H9 (cell line): ENCODE data around the gene CASQ1. TPM values are rescaled to one million over a fixed set of nuclear protein-coding genes. Genes with fewer than 3 reads are reported as not detected.
A peak's percentile ranks its signal among the peaks of the same experiment; 100 is the strongest.

Source experiments
- DNase-seq: peaks from one replicate; pipeline ENCODE4 v3.0.0-alpha.2; 2017
- H2AFZ ChIP-seq: one replicate; pipeline ENCODE4 v1.6.1; 2013; ENCODE audit warnings: mild to moderate bottlenecking, low read length, control low read depth, moderate library complexity
- H2AK5ac ChIP-seq: 2 replicates; pipeline ENCODE4 v1.6.1; 2013; ENCODE audit warnings: low read length, control low read depth, mixed read lengths; ENCODE audit not compliant: insufficient read length
- H2BK120ac ChIP-seq: one replicate; pipeline ENCODE4 v1.6.1; 2013; ENCODE audit warnings: low read depth, mild to moderate bottlenecking, low read length, control low read depth, inconsistent platforms; ENCODE audit not compliant: poor library complexity, severe bottlenecking
- H2BK12ac ChIP-seq: 2 replicates; pipeline ENCODE4 v1.6.1; 2013; ENCODE audit warnings: low read length, control low read depth, mixed read lengths, low read depth; ENCODE audit not compliant: insufficient read length
- H2BK15ac ChIP-seq: 2 replicates; pipeline ENCODE4 v1.6.1; 2013; ENCODE audit warnings: low read depth, low read length, control low read depth
- H2BK20ac ChIP-seq: one replicate; pipeline ENCODE4 v1.6.1; 2013; ENCODE audit warnings: low read depth, mild to moderate bottlenecking, low read length, control low read depth, inconsistent platforms; ENCODE audit not compliant: poor library complexity, severe bottlenecking
- H2BK5ac ChIP-seq: 2 replicates; pipeline ENCODE4 v1.6.1; 2013; ENCODE audit warnings: low read length, control low read depth, mixed read lengths; ENCODE audit not compliant: insufficient read length
- H3K14ac ChIP-seq: 2 replicates; pipeline ENCODE4 v1.6.1; 2013; ENCODE audit warnings: low read length, control low read depth; ENCODE audit not compliant: insufficient read depth
- H3K18ac ChIP-seq: 2 replicates; pipeline ENCODE4 v1.6.1; 2013; ENCODE audit warnings: low read depth, mild to moderate bottlenecking, mixed read lengths, low read length, control low read depth; ENCODE audit not compliant: insufficient read length
- H3K23ac ChIP-seq: 2 replicates; pipeline ENCODE4 v1.6.1; 2013; ENCODE audit warnings: low read length, control low read depth, mixed read lengths, low read depth; ENCODE audit not compliant: insufficient read length
- H3K23me2 ChIP-seq: 2 replicates; pipeline ENCODE4 v1.6.1; 2013; ENCODE audit warnings: low read depth, mild to moderate bottlenecking, mixed read lengths, low read length, control low read depth; ENCODE audit not compliant: insufficient read length, poor library complexity, severe bottlenecking
- H3K27ac ChIP-seq: 2 replicates; pipeline ENCODE4 v1.5.1; 2013; ENCODE audit warnings: low read length, control low read depth, mixed read lengths, low read depth; ENCODE audit not compliant: insufficient read length
- H3K27me3 ChIP-seq: 2 replicates; pipeline ENCODE4 v1.6.1; 2013; ENCODE audit warnings: low read length, control low read depth, inconsistent platforms; ENCODE audit not compliant: insufficient read depth
- H3K4ac ChIP-seq: 2 replicates; pipeline ENCODE4 v1.6.1; 2013; ENCODE audit warnings: low read depth, mild to moderate bottlenecking, control low read depth, inconsistent platforms, low read length, moderate library complexity
- H3K4me1 ChIP-seq: 2 replicates; pipeline ENCODE4 v1.6.1; 2013; ENCODE audit warnings: low read length, control low read depth, inconsistent platforms; ENCODE audit not compliant: insufficient read depth
- H3K4me2 ChIP-seq: 2 replicates; pipeline ENCODE4 v1.6.1; 2013; ENCODE audit warnings: low read length, control low read depth, mixed read lengths; ENCODE audit not compliant: insufficient read length, insufficient read depth
- H3K56ac ChIP-seq: 2 replicates; pipeline ENCODE4 v1.6.1; 2013; ENCODE audit warnings: low read depth, mild to moderate bottlenecking, mixed read lengths, low read length, control low read depth; ENCODE audit not compliant: insufficient read length
- H3K79me1 ChIP-seq: 2 replicates; pipeline ENCODE4 v1.6.1; 2013; ENCODE audit warnings: low read depth, mild to moderate bottlenecking, moderate library complexity, low read length, control low read depth, inconsistent platforms; ENCODE audit not compliant: insufficient read depth, poor library complexity, severe bottlenecking
- H3K79me2 ChIP-seq: 2 replicates; pipeline ENCODE4 v1.6.1; 2013; ENCODE audit warnings: low read length, control low read depth, inconsistent platforms; ENCODE audit not compliant: insufficient read depth
- H3K9ac ChIP-seq: 2 replicates; pipeline ENCODE4 v1.6.1; 2013; ENCODE audit warnings: low read length, control low read depth, mixed read lengths; ENCODE audit not compliant: insufficient read length; ENCODE audit errors: extremely low read depth
- H3K9me3 ChIP-seq: one replicate; pipeline ENCODE4 v1.6.1; 2013; ENCODE audit warnings: low read depth, low read length, inconsistent platforms; ENCODE audit not compliant: control insufficient read depth
- H3T11ph ChIP-seq: one replicate; pipeline ENCODE4 v1.6.1; 2013; ENCODE audit warnings: mild to moderate bottlenecking, low read length, control low read depth, inconsistent platforms
- H4K20me1 ChIP-seq: one replicate; pipeline ENCODE4 v1.6.1; 2013; ENCODE audit not compliant: control insufficient read depth, insufficient read length, insufficient read depth
- H4K5ac ChIP-seq: 2 replicates; pipeline ENCODE4 v1.6.1; 2013; ENCODE audit warnings: low read depth, mild to moderate bottlenecking, mixed read lengths, low read length, control low read depth; ENCODE audit not compliant: insufficient read length
- H4K8ac ChIP-seq: replicated peaks from 2 replicates; pipeline ENCODE4 v1.6.1; 2013; ENCODE audit warnings: low read length, control low read depth, mixed read lengths, low read depth; ENCODE audit not compliant: insufficient read length
- H4K91ac ChIP-seq: 2 replicates; pipeline ENCODE4 v1.6.1; 2013; ENCODE audit warnings: low read depth, mild to moderate bottlenecking, moderate library complexity, mixed read lengths, low read length, control low read depth; ENCODE audit not compliant: insufficient read length
- H3K27ac Mint-ChIP-seq, 3 experiments: 2 replicates in 2 of 3; 3 replicates in 1 of 3; pipeline ENCODE4 v1.8.0; 2020 to 2021; ENCODE audit warnings: mixed read lengths in 3 of 3, mild to moderate bottlenecking in 1 of 3, moderate library complexity in 1 of 3
- H3K27me3 Mint-ChIP-seq: 2 replicates; pipeline ENCODE4 v1.8.0; 2021; ENCODE audit warnings: low read depth, mild to moderate bottlenecking, moderate library complexity, mixed read lengths
- H3K36me3 Mint-ChIP-seq, 3 experiments: 2 replicates in 2 of 3; 3 replicates in 1 of 3; pipeline ENCODE4 v1.8.0; 2020 to 2021; ENCODE audit warnings: low read depth in 3 of 3, mixed read lengths in 3 of 3; ENCODE audit not compliant: insufficient read depth in 1 of 3
- H3K4me1 Mint-ChIP-seq, 2 experiments: 2 replicates each; pipeline ENCODE4 v1.8.0; 2020; ENCODE audit warnings: mixed read lengths in 2 of 2
- H3K4me3 Mint-ChIP-seq, 2 experiments: 2 replicates in 1 of 2; 3 replicates in 1 of 2; pipeline ENCODE4 v1.8.0; 2020 to 2021; ENCODE audit warnings: mild to moderate bottlenecking in 2 of 2, mixed read lengths in 2 of 2, moderate library complexity in 1 of 2
- H3K9me3 Mint-ChIP-seq, 2 experiments: 2 replicates in 1 of 2; 3 replicates in 1 of 2; pipeline ENCODE4 v1.8.0; 2020; ENCODE audit warnings: mild to moderate bottlenecking in 2 of 2, mixed read lengths in 2 of 2, moderate library complexity in 1 of 2
- CTCF ChIP-seq: fragments of 200-600 bp; sonication (generic); conservative IDR thresholded peaks from 3 replicates; pipeline ENCODE4 v1.8.0; 2021; ENCODE audit warnings: antibody characterized with exemption, mild to moderate bottlenecking
- WGBS: extraction: QIAGEN DNeasy Blood & Tissue Kit; methylation state at CpG from one replicate; pipeline ENCODE4 v1.1.7; 2013; ENCODE audit warnings: missing lambda C conversion rate, low lambda C conversion rate, mixed read lengths; ENCODE audit not compliant: insufficient read length; ENCODE audit errors: extremely low coverage; 5-methylcytosine and 5-hydroxymethylcytosine counted together
- total RNA-seq: library from RNA; stranded (reverse); gene quantifications from 2 replicates; pipeline ENCODE4 v1.2.1, GENCODE V29; 2021

CASQ1 gene
- total RNA-seq, 1 experiment from 2014 or later, result 0.55 TPM

- H4K91ac ChIP-seq, result no peak overlapping the region
- no peak overlapping the region for H3T11ph ChIP-seq
- H3K14ac ChIP-seq, result no peak overlapping the region
- no peaks in the 10 kb centered on the region for H3K23me2 ChIP-seq
- H2BK12ac ChIP-seq, result no peak overlapping the region
- H2BK15ac ChIP-seq, result no peak overlapping the region
- no peaks in the 10 kb centered on the region for H3K27me3 ChIP-seq
- H2AFZ ChIP-seq, result no peak overlapping the region
- H4K5ac ChIP-seq, result no peak overlapping the region
- WGBS, result no CpG with 5 or more reads among the region's 4 CpGs
- H3K23ac ChIP-seq, result no peak overlapping the region
- Mint-ChIP-seq H3K9me3 (no peaks in the 10 kb centered on the region), H3K4me1 (peaks cover 3 to 13% of the 10 kb centered on the region in 2 experiments; a peak in 3 of 4 replicates), H3K27me3 (peaks cover 3% of the 10 kb centered on the region; the same call in 1 of the 2 replicates), H3K27ac (peak overlapping the region in 2 of 3 experiments; percentile 38 to 66; a peak in 3 of 7 replicates), H3K4me3 (no peak overlapping the region), H3K36me3 (peaks cover 0 to 19% (median 19%) of the 10 kb centered on the region in 3 experiments; a peak in 5 of 7 replicates)
- H3K4ac ChIP-seq, result no peak overlapping the region
- DNase-seq, result no peak
- H4K20me1 ChIP-seq, result no peaks in the 10 kb centered on the region
- H3K79me1 ChIP-seq, result no peaks in the 10 kb centered on the region
- no peaks in the 10 kb centered on the region for H3K79me2 ChIP-seq
- no peak overlapping the region for H4K8ac ChIP-seq
- no peak overlapping the region for H2BK5ac ChIP-seq
- H3K4me2 ChIP-seq, result no peak overlapping the region
- H3K27ac ChIP-seq, result no peak overlapping the region
- H3K56ac ChIP-seq, result no peak overlapping the region
- H2BK120ac ChIP-seq, result no peak overlapping the region
- H3K4me1 ChIP-seq, result no peaks in the 10 kb centered on the region; the same call in 1 of the 2 replicates
- no peaks in the 10 kb centered on the region for H3K9me3 ChIP-seq
- no peak overlapping the region for H3K18ac ChIP-seq
- no peak overlapping the region for H2AK5ac ChIP-seq
- no peak overlapping the region for H3K9ac ChIP-seq
- TF ChIP-seq CTCF, result no peak
- H2BK20ac ChIP-seq, result no peak overlapping the region
Measured at GRCh38 chr1:160144921-160145320, 45.5 kb upstream of the CASQ1 start.
